GM12864 (cell line): ENCODE measurements around the gene PTPRD.

Source experiments
- DNase-seq: peaks from one replicate; pipeline ENCODE4 v3.0.0-alpha.2; 2011; ENCODE audit warnings: low read depth
- H3K4me3 ChIP-seq: 2 replicates; pipeline ENCODE4 v1.5.1; 2011; ENCODE audit warnings: mild to moderate bottlenecking, low read depth, low read length, control low read depth
- TF ChIP-seq, protein P1 (sequence below): IDR thresholded peaks from 2 replicates; pipeline ENCODE4 v1.5.1; 2011; ENCODE audit warnings: low read depth, mild to moderate bottlenecking, moderate library complexity, low read length, control low read depth, inconsistent platforms; ENCODE audit errors: missing control alignments

PTPRD gene

DNA sequence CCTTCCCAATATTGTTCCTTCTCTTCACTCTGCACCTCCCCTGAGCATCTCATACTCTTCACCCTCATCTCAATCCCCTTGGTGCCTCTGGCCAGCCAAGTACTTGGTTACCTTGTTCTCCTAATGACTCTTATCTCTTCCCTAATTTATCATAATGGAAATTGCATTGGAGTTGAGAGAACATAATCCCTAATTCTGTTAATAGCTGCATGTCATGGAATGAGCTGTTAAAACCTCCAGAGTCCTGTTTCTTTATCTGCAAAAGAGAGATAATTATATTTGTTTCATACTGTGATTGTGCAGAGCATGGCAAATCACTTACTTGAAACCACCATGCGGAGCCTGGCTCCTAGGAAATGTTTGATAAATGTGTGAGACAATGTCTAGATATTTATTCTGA is 1738.3 kb downstream of the PTPRD start:
- H3K4me3 ChIP-seq = no peak overlapping the region
- TF ChIP-seq, protein P1, sequence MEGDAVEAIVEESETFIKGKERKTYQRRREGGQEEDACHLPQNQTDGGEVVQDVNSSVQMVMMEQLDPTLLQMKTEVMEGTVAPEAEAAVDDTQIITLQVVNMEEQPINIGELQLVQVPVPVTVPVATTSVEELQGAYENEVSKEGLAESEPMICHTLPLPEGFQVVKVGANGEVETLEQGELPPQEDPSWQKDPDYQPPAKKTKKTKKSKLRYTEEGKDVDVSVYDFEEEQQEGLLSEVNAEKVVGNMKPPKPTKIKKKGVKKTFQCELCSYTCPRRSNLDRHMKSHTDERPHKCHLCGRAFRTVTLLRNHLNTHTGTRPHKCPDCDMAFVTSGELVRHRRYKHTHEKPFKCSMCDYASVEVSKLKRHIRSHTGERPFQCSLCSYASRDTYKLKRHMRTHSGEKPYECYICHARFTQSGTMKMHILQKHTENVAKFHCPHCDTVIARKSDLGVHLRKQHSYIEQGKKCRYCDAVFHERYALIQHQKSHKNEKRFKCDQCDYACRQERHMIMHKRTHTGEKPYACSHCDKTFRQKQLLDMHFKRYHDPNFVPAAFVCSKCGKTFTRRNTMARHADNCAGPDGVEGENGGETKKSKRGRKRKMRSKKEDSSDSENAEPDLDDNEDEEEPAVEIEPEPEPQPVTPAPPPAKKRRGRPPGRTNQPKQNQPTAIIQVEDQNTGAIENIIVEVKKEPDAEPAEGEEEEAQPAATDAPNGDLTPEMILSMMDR = no peak
- no peak for DNase-seq

- TF ChIP-seq, protein P1 = no peak
- H3K4me3 ChIP-seq = no peak overlapping the region
- DNase-seq = no peak
These were observed 1740.0 kb downstream of the PTPRD start for GRCh38 chr9:8872802-8873201.

DNA sequence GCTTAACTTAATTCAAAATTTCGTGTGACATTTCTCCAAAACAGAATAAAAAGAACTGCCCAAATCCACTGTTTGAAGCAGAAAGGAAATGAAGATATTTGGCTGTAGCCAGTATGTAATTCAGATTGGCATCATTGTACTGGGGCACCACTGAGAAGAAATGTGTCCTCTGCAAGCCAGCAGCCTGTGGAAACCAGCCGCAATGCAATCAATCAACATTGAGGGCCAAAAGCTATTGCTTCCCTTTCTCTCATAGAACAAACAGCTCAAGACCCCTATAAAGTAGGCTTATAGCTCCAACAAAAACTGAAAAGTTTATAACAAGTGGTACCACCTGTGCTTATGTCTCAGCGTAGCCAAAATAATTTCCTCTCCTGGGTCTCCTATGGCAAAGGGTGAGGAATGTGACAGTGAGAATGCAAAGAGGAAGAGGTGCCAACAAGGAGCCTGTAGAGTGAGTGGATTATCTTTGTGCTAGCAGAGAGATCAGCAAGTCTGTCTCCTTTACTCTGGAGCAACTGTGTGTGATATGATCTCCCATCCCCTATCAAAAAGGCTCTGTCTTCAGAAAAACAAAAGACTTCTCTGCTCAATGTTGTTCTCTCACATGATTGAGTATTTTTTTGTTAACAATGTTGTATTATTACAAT is 1740.9 kb downstream of the PTPRD start:
- TF ChIP-seq, protein P1 = no peak
- DNase-seq = no peak
- H3K4me3 ChIP-seq = no peak overlapping the region

DNA sequence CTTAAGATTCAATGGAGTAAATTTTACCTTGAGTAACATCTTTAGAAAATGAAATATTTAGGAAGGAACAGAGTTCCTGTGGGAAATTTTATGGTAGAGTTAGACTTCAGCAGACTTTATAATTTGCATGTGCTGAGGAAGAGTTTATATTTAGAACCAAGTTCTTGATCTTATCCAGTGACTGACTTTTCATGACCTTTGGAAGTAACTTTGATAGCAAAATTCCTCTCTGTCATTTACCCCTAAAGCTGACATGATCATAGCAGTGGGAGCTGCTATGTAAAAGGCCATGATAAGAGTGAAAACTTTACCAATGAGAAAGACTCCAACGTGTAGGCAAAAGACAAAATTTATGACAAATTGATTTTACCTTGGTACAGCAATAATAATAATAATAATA is 1741.4 kb downstream of the PTPRD start:
- TF ChIP-seq, protein P1 = no peak
- DNase-seq = no peak
- H3K4me3 ChIP-seq = no peak overlapping the region

GRCh38 chr9:8869812-8870211 is 1743.0 kb downstream of the PTPRD start:
- DNase-seq = no peak
- no peak overlapping the region for H3K4me3 ChIP-seq
- TF ChIP-seq, protein P1 = no peak

DNA sequence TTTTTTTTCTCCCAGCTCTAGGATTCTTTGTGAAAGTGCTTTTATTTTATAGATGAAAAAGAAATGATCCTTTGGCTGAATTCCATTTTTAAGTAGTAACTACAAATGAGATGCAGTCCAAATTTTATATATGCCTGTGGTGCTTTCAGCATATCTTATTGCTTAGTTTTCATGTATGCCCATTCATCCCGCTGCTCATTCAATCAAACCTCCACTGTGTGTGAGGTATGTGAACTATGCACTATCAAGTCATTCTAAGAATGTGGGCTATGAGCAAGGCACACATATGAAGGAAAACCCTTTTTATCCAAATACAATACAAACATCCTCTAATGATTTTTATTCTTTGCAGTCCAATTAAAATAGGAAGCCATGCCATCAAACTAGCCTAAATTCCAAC is 1744.2 kb downstream of the PTPRD start:
- DNase-seq = no peak
- H3K4me3 ChIP-seq = no peak overlapping the region
- TF ChIP-seq, protein P1 = no peak

- TF ChIP-seq, protein P1 = no peak
- no peak overlapping the region for H3K4me3 ChIP-seq
- DNase-seq = no peak
These were observed 1745.7 kb downstream of the PTPRD start for GRCh38 chr9:8867148-8867547.
